CD14-positive monocyte (primary cell): ENCODE results near the gene UFSP2. TPM values are rescaled to one million over a fixed set of nuclear protein-coding genes. Genes with fewer than 3 reads are reported as not detected.

Experiments
- DNase-seq, 3 donors: peaks; one replicate each; pipeline ENCODE4 v3.0.0-alpha.2; 2011 to 2022
- H2AFZ ChIP-seq: 2 replicates; pipeline ENCODE4 v1.6.0; 2012; ENCODE audit warnings: mild to moderate bottlenecking, low read depth, low read length, inconsistent platforms; ENCODE audit not compliant: insufficient read depth, poor library complexity, severe bottlenecking
- H3K27ac ChIP-seq, 2 donors: 1 replicate in 1 of 2; 2 replicates in 1 of 2; pipeline ENCODE4 v1.5.1; 2012 to 2013; ENCODE audit warnings: low read length in 2 of 2, control low read depth in 1 of 2, inconsistent platforms in 1 of 2, low read depth in 1 of 2, mild to moderate bottlenecking in 1 of 2
- H3K27me3 ChIP-seq, 2 donors: one replicate each; pipeline versions ENCODE4 v1.6.0 to v1.6.1; 2011 to 2013; ENCODE audit warnings: low read length in 2 of 2; ENCODE audit not compliant: control insufficient read depth in 2 of 2, insufficient read depth in 2 of 2
- H3K36me3 ChIP-seq, 2 donors: replicated peaks in 1 of 2; 1 replicate in 1 of 2; 2 replicates in 1 of 2; pipeline versions ENCODE4 v1.5.1 to v1.6.1; 2012 to 2013; ENCODE audit warnings: low read length in 2 of 2, control low read depth in 1 of 2, inconsistent platforms in 1 of 2, mild to moderate bottlenecking in 1 of 2; ENCODE audit not compliant: insufficient read depth in 2 of 2, control insufficient read depth in 1 of 2
- H3K4me1 ChIP-seq, 2 donors: 1 replicate in 1 of 2; 2 replicates in 1 of 2; pipeline versions ENCODE4 v1.5.1 to v1.6.1; 2012 to 2013; ENCODE audit warnings: low read length in 2 of 2, control low read depth in 1 of 2, inconsistent platforms in 1 of 2, mild to moderate bottlenecking in 1 of 2, moderate library complexity in 1 of 2; ENCODE audit not compliant: insufficient read depth in 2 of 2, control insufficient read depth in 1 of 2
- H3K4me2 ChIP-seq: replicated peaks from 2 replicates; pipeline ENCODE3; 2012; ENCODE audit warnings: low read length, moderate library complexity, mild to moderate bottlenecking; ENCODE audit not compliant: poor library complexity, severe bottlenecking; ENCODE audit errors: extremely low read depth
- H3K4me3 ChIP-seq, 3 experiments: fragments of 200-600 bp in 1 of 3; sonication (generic) in 1 of 3; replicated peaks in 1 of 3; 1 replicate in 2 of 3; 2 replicates in 1 of 3; pipeline ENCODE4 v1.5.1; 2011 to 2013; ENCODE audit warnings: low read length in 3 of 3, mild to moderate bottlenecking in 3 of 3, control low read depth in 2 of 3, low read depth in 2 of 3, inconsistent platforms in 1 of 3, moderate library complexity in 1 of 3
- H3K79me2 ChIP-seq: 2 replicates; pipeline ENCODE4 v1.6.0; 2012; ENCODE audit warnings: mild to moderate bottlenecking, control low read depth, inconsistent platforms, low read length, moderate library complexity; ENCODE audit not compliant: insufficient read depth
- H3K9ac ChIP-seq: 2 replicates; pipeline ENCODE4 v1.6.0; 2017; ENCODE audit warnings: low read length, mild to moderate bottlenecking; ENCODE audit not compliant: insufficient read depth, poor library complexity, severe bottlenecking
- H3K9me3 ChIP-seq, 2 donors: replicated peaks in 1 of 2; 1 replicate in 1 of 2; 2 replicates in 1 of 2; pipeline versions ENCODE4 v1.5.1 to v1.6.1; 2012 to 2013; ENCODE audit warnings: low read length in 2 of 2, control low read depth in 1 of 2; ENCODE audit not compliant: control insufficient read depth in 1 of 2, insufficient read depth in 1 of 2
- H4K20me1 ChIP-seq: 2 replicates; pipeline ENCODE4 v1.6.0; 2012; ENCODE audit warnings: mild to moderate bottlenecking, low read length, control low read depth, moderate library complexity; ENCODE audit not compliant: insufficient read depth
- H3K27ac Mint-ChIP-seq, 7 donors: one replicate each; pipeline ENCODE4 v1.8.0; 2020; ENCODE audit warnings: mild to moderate bottlenecking in 7 of 7, mixed read lengths in 7 of 7, moderate library complexity in 6 of 7, inconsistent platforms in 2 of 7
- H3K27me3 Mint-ChIP-seq, 3 donors: one replicate each; pipeline ENCODE4 v1.8.0; 2021 to 2022; ENCODE audit warnings: low read depth in 3 of 3, mild to moderate bottlenecking in 3 of 3, mixed read lengths in 3 of 3, moderate library complexity in 3 of 3, inconsistent platforms in 1 of 3
- H3K36me3 Mint-ChIP-seq, 2 donors: one replicate each; pipeline ENCODE4 v1.8.0; 2020; ENCODE audit warnings: mixed read lengths in 2 of 2, inconsistent platforms in 1 of 2, mild to moderate bottlenecking in 1 of 2
- H3K4me1 Mint-ChIP-seq: one replicate; pipeline ENCODE4 v1.8.0; 2020; ENCODE audit warnings: mild to moderate bottlenecking, mixed read lengths
- H3K4me3 Mint-ChIP-seq, 2 donors: one replicate each; pipeline ENCODE4 v1.8.0; 2020; ENCODE audit warnings: mild to moderate bottlenecking in 2 of 2, mixed read lengths in 2 of 2, moderate library complexity in 1 of 2
- H3K9me3 Mint-ChIP-seq, 7 donors: one replicate each; pipeline ENCODE4 v1.8.0; 2020 to 2022; ENCODE audit warnings: mixed read lengths in 7 of 7, mild to moderate bottlenecking in 6 of 7, moderate library complexity in 6 of 7, inconsistent platforms in 2 of 7
- WGBS: methylation state at CpG from one replicate; pipeline ENCODE4 v1.1.5; 2013; ENCODE audit warnings: missing lambda C conversion rate; ENCODE audit not compliant: insufficient coverage; 5-methylcytosine and 5-hydroxymethylcytosine counted together
- intact Hi-C, 2 donors: fragments of 100-400 bp; cut with micrococcal nuclease; formaldehyde crosslinking; loops; one replicate each; pipeline versions ENCODE4 v1.15.0 to v1.15.1; 2023
- polyA plus RNA-seq, 3 donors: library from polyadenylated mRNA; depleted of rRNA in 1 of 3; unstranded in 2 of 3; stranded (reverse) in 1 of 3; fragments of 300-500 nt in 2 of 3; fragments of >200 nt in 1 of 3; fragmentation: Illumina TruSeq in 2 of 3; gene quantifications; 1 replicate in 2 of 3; 2 replicates in 1 of 3; pipeline ENCODE4 v1.2.3, GENCODE V29; 2012 to 2021
- TF ChIP-seq, protein P1 (sequence below): fragments of 200-600 bp; IDR thresholded peaks from one replicate; pipeline ENCODE4 v1.8.0; 2022; ENCODE audit warnings: antibody characterized with exemption, mild to moderate bottlenecking

The UFSP2 gene
- polyA plus RNA-seq, 3 donors, result 6.8 to 23.5 (median 13.8) TPM

DNA sequence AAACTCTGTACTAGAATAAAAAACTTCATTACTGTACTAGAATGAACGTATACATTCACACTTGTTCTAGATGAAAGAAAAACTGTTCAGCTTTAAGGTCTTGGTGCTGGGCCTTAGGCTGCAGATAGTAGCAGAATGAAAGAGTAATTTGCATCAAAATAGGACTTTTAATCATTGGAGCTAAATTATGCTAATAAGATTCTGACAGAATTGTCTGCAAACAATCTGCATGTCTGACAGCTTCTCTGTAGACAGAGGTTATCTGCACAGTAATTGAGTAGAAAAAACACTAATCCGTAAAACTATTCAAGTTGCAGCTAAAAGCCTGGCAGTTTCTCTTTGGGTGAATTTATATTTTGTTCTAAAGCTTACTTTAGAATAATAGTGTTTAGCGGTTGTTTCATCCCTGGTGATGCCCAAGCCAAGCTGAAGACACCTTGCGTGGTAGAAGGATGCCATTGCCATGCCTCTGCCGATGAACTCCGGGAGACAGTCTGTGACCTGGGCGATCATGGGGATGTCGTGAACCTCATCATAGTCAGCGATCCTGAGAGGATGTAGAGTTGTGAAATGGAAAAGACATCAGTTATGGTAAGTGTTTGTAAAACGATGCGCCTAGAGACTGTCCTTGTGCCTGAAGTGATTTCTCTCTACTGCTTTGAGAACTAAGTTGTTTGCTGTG, 55.4 kb downstream of the UFSP2 start:
- Histone ChIP-seq H3K27ac (no peak overlapping the region), H3K9me3 (no peaks in the 10 kb centered on the region), H3K4me1 (no peaks in the 10 kb centered on the region), H3K36me3 (no peaks in the 10 kb centered on the region), H3K4me3 (no peak overlapping the region), H3K9ac (no peak overlapping the region), H4K20me1 (no peaks in the 10 kb centered on the region), H2AFZ (no peak overlapping the region), H3K79me2 (no peaks in the 10 kb centered on the region), H3K27me3 (peaks cover 3 to 12% of the 10 kb centered on the region in 2 donors), H3K4me2 (no peak overlapping the region)
- peaks cover 2 to 14% (median 8%) of the 10 kb centered on the region in 3 donors for H3K27me3 Mint-ChIP-seq
- no peaks in the 10 kb centered on the region for H3K4me1 Mint-ChIP-seq
- H3K36me3 Mint-ChIP-seq, result no peaks in the 10 kb centered on the region
- intact Hi-C loops, result no loop called here
- 96% methylated on average over 9 of the region's 11 CpGs for WGBS
- TF ChIP-seq, protein P1, sequence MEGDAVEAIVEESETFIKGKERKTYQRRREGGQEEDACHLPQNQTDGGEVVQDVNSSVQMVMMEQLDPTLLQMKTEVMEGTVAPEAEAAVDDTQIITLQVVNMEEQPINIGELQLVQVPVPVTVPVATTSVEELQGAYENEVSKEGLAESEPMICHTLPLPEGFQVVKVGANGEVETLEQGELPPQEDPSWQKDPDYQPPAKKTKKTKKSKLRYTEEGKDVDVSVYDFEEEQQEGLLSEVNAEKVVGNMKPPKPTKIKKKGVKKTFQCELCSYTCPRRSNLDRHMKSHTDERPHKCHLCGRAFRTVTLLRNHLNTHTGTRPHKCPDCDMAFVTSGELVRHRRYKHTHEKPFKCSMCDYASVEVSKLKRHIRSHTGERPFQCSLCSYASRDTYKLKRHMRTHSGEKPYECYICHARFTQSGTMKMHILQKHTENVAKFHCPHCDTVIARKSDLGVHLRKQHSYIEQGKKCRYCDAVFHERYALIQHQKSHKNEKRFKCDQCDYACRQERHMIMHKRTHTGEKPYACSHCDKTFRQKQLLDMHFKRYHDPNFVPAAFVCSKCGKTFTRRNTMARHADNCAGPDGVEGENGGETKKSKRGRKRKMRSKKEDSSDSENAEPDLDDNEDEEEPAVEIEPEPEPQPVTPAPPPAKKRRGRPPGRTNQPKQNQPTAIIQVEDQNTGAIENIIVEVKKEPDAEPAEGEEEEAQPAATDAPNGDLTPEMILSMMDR, result no peak
- H3K27ac Mint-ChIP-seq, result no peak overlapping the region
- H3K4me3 Mint-ChIP-seq, result no peak overlapping the region
- no peak for DNase-seq
- H3K9me3 Mint-ChIP-seq, result peaks cover 0 to 4% (median 0%) of the 10 kb centered on the region in 7 donors

GRCh38 chr4:185369731-185370130, 56.0 kb downstream of the UFSP2 start:
- Histone ChIP-seq H3K4me1 (no peaks in the 10 kb centered on the region), H3K4me3 (no peak overlapping the region), H3K27me3 (peaks cover 3 to 12% of the 10 kb centered on the region in 2 donors), H3K36me3 (no peaks in the 10 kb centered on the region), H3K4me2 (no peak overlapping the region), H3K9ac (no peak overlapping the region), H2AFZ (no peak overlapping the region), H3K9me3 (no peaks in the 10 kb centered on the region), H3K27ac (no peak overlapping the region), H4K20me1 (no peaks in the 10 kb centered on the region), H3K79me2 (no peaks in the 10 kb centered on the region)
- no peak overlapping the region for H3K27ac Mint-ChIP-seq
- TF ChIP-seq, protein P1, result no peak
- H3K9me3 Mint-ChIP-seq, result peaks cover 0 to 4% (median 0%) of the 10 kb centered on the region in 7 donors
- DNase-seq, result no peak
- intact Hi-C loops, result no loop called here
- H3K36me3 Mint-ChIP-seq, result no peaks in the 10 kb centered on the region
- H3K4me1 Mint-ChIP-seq, result no peaks in the 10 kb centered on the region
- peaks cover 2 to 14% (median 8%) of the 10 kb centered on the region in 3 donors for H3K27me3 Mint-ChIP-seq
- 100% methylated on average over 1 of the region's 3 CpGs for WGBS
- no peak overlapping the region for H3K4me3 Mint-ChIP-seq
